ENCODE measurements around the gene ST6GALNAC4.
A peak's percentile ranks its signal among the peaks of the same experiment; 100 is the strongest.

Gene ST6GALNAC4

GRCh38 chr9:127921557-127922120, 4.8 kb upstream of the ST6GALNAC4 start:
- TF ChIP-seq MAX (IDR thresholded peaks at IDR 0.05; ENCODE audit: low read depth, low read length) (no peak), CTCF (IDR thresholded peaks at IDR 0.05; ENCODE audit: low read depth, low read length) (peak; percentile 56), MYC (IDR thresholded peaks at IDR 0.05; ENCODE audit: low read depth, low read length) (0 out of 2 replicates have a peak, but pooled peaks have one; percentile 15), POLR2A (IDR thresholded peaks at IDR 0.05; ENCODE audit: extremely low read depth, insufficient read length) (no peak)
- H3K4me3 ChIP-seq (ENCODE audit: low read depth, low read length) = no peak overlapping the region
- DNase-seq (ENCODE audit: low read depth) = peak; percentile 70

GRCh38 chr9:127920794-127921193, 4.0 kb upstream of the ST6GALNAC4 start:
- no peak overlapping the region for H3K4me3 ChIP-seq (ENCODE audit: low read depth, low read length)
- no peak for DNase-seq (ENCODE audit: low read depth)
- TF ChIP-seq CTCF (IDR thresholded peaks at IDR 0.05; ENCODE audit: low read depth, low read length) (no peak), MYC (IDR thresholded peaks at IDR 0.05; ENCODE audit: low read depth, low read length) (no peak), MAX (IDR thresholded peaks at IDR 0.05; ENCODE audit: low read depth, low read length) (no peak), POLR2A (IDR thresholded peaks at IDR 0.05; ENCODE audit: extremely low read depth, insufficient read length) (no peak)

GRCh38 chr9:127919253-127919815, 2.5 kb upstream of the ST6GALNAC4 start:
- TF ChIP-seq CTCF (IDR thresholded peaks at IDR 0.05; ENCODE audit: low read depth, low read length) = no peak
- no peak for TF ChIP-seq POLR2A (IDR thresholded peaks at IDR 0.05; ENCODE audit: extremely low read depth, insufficient read length)
- peak; percentile 51 for TF ChIP-seq MAX (IDR thresholded peaks at IDR 0.05; ENCODE audit: low read depth, low read length)
- TF ChIP-seq MYC (IDR thresholded peaks at IDR 0.05; ENCODE audit: low read depth, low read length) = no peak
- DNase-seq (ENCODE audit: low read depth) = peak; percentile 70
- no peak overlapping the region for H3K4me3 ChIP-seq (ENCODE audit: low read depth, low read length)

- peak; percentile 53 for DNase-seq (ENCODE audit: low read depth)
- peak; percentile 34 for TF ChIP-seq CTCF (IDR thresholded peaks at IDR 0.05; ENCODE audit: low read depth, low read length)
- TF ChIP-seq MAX (IDR thresholded peaks at IDR 0.05; ENCODE audit: low read depth, low read length) = no peak
- no peak for TF ChIP-seq MYC (IDR thresholded peaks at IDR 0.05; ENCODE audit: low read depth, low read length)
- TF ChIP-seq POLR2A (IDR thresholded peaks at IDR 0.05; ENCODE audit: extremely low read depth, insufficient read length) = no peak
- no peak overlapping the region for H3K4me3 ChIP-seq (ENCODE audit: low read depth, low read length)
These were observed 1.6 kb upstream of the ST6GALNAC4 start for GRCh38 chr9:127918183-127919107.

GRCh38 chr9:127917603-127918002, 762 bp upstream of the ST6GALNAC4 start:
- DNase-seq (ENCODE audit: low read depth) = peak; percentile 75
- H3K4me3 ChIP-seq (ENCODE audit: low read depth, low read length) = peak overlapping the region; percentile 16
- TF ChIP-seq MAX (IDR thresholded peaks at IDR 0.05; ENCODE audit: low read depth, low read length) (no peak), CTCF (IDR thresholded peaks at IDR 0.05; ENCODE audit: low read depth, low read length) (no peak), MYC (IDR thresholded peaks at IDR 0.05; ENCODE audit: low read depth, low read length) (no peak), POLR2A (IDR thresholded peaks at IDR 0.05; ENCODE audit: extremely low read depth, insufficient read length) (no peak)

Data from NB4 (cell line).